Caco-2 (cell line): ENCODE results near the gene HDAC11. TPM values are rescaled to one million over a fixed set of nuclear protein-coding genes. Genes with fewer than 3 reads are reported as not detected.

ENCODE experiments used
- BruUV-seq: library from RNA; stranded (reverse); fragments of 400-500 nt; replicated peaks from 2 replicates; lab custom pipeline; 2021; lab: Mats Ljungman, UMichigan
- CTCF ChIA-PET: fragments of 300-600 bp; sonication (Branson Sonifier 250); formaldehyde crosslinking; loops from one replicate; lab custom pipeline; 2022; ENCODE audit warnings: antibody characterized with exemption; lab: Charles Lee
- POLR2A ChIA-PET: fragments of 300-600 bp; sonication (Branson Sonifier 250); formaldehyde crosslinking; loops from one replicate; lab custom pipeline; 2022; ENCODE audit warnings: antibody characterized with exemption; lab: Charles Lee
- DNase-seq, 2 experiments: peaks; one replicate each; pipeline versions ENCODE4 v3.0.0 to v3.0.0-alpha.2; 2020 to 2022
- H3K27me3 ChIP-seq: replicated peaks from 2 replicates; pipeline ENCODE4 v1.6.0; 2011; ENCODE audit warnings: low read length; ENCODE audit not compliant: control insufficient read depth, insufficient read depth
- H3K36me3 ChIP-seq: 2 replicates; pipeline ENCODE4 v1.5.1; 2011; ENCODE audit warnings: low read length; ENCODE audit not compliant: control insufficient read depth, insufficient read depth
- H3K4me1 ChIP-seq: fragments of 250-450 bp; sonication (Bioruptor Pico); 2 replicates; pipeline ENCODE4 v1.5.1; 2020; ENCODE audit warnings: mild to moderate bottlenecking
- H3K4me3 ChIP-seq: 2 replicates; pipeline ENCODE4 v1.5.1; 2011; ENCODE audit warnings: low read depth, mild to moderate bottlenecking, control low read depth, low read length
- H3K9me3 ChIP-seq: fragments of 250-450 bp; sonication (Bioruptor Pico); 2 replicates; pipeline ENCODE4 v1.5.1; 2020; ENCODE audit warnings: mild to moderate bottlenecking, moderate library complexity
- H3K27ac Mint-ChIP-seq: one replicate; pipeline ENCODE4 v1.8.0; 2022; ENCODE audit warnings: mixed read lengths; ENCODE audit not compliant: unreplicated experiment
- H3K27me3 Mint-ChIP-seq: one replicate; pipeline ENCODE4 v1.8.0; 2022; ENCODE audit warnings: mixed read lengths; ENCODE audit not compliant: insufficient read depth, unreplicated experiment
- H3K36me3 Mint-ChIP-seq: one replicate; pipeline ENCODE4 v1.8.0; 2022; ENCODE audit warnings: mild to moderate bottlenecking, mixed read lengths; ENCODE audit not compliant: insufficient read depth, unreplicated experiment
- H3K4me1 Mint-ChIP-seq: one replicate; pipeline ENCODE4 v1.8.0; 2022; ENCODE audit warnings: low read depth, mixed read lengths; ENCODE audit not compliant: unreplicated experiment
- H3K4me3 Mint-ChIP-seq: one replicate; pipeline ENCODE4 v1.8.0; 2022; ENCODE audit warnings: mild to moderate bottlenecking, moderate library complexity, mixed read lengths; ENCODE audit not compliant: unreplicated experiment
- H3K9me3 Mint-ChIP-seq: one replicate; pipeline ENCODE4 v1.8.0; 2022; ENCODE audit warnings: mixed read lengths; ENCODE audit not compliant: unreplicated experiment
- intact Hi-C: fragments of 100-400 bp; cut with micrococcal nuclease; formaldehyde crosslinking; loops from one replicate; pipeline ENCODE4 v1.10.0; 2022; ENCODE audit not compliant: unreplicated experiment
- total RNA-seq: library from RNA; stranded (reverse); gene quantifications from 2 replicates; pipeline ENCODE4 v1.2.3, GENCODE V29; 2022
- TF ChIP-seq, protein P1 (sequence below), 2 experiments: fragments of 200-600 bp in 1 of 2; IDR thresholded peaks; 1 replicate in 1 of 2; 2 replicates in 1 of 2; pipeline versions ENCODE4 v1.5.1 to v1.8.0; 2011 to 2022; ENCODE audit warnings: antibody characterized with exemption in 1 of 2, control low read depth in 1 of 2, inconsistent platforms in 1 of 2, low read depth in 1 of 2, low read length in 1 of 2, mild to moderate bottlenecking in 1 of 2, moderate library complexity in 1 of 2; ENCODE audit not compliant: insufficient read depth in 1 of 2, severe bottlenecking in 1 of 2, unreplicated experiment in 1 of 2

HDAC11 gene
- total RNA-seq, 1 experiment from 2014 or later, result 10.9 TPM

DNA sequence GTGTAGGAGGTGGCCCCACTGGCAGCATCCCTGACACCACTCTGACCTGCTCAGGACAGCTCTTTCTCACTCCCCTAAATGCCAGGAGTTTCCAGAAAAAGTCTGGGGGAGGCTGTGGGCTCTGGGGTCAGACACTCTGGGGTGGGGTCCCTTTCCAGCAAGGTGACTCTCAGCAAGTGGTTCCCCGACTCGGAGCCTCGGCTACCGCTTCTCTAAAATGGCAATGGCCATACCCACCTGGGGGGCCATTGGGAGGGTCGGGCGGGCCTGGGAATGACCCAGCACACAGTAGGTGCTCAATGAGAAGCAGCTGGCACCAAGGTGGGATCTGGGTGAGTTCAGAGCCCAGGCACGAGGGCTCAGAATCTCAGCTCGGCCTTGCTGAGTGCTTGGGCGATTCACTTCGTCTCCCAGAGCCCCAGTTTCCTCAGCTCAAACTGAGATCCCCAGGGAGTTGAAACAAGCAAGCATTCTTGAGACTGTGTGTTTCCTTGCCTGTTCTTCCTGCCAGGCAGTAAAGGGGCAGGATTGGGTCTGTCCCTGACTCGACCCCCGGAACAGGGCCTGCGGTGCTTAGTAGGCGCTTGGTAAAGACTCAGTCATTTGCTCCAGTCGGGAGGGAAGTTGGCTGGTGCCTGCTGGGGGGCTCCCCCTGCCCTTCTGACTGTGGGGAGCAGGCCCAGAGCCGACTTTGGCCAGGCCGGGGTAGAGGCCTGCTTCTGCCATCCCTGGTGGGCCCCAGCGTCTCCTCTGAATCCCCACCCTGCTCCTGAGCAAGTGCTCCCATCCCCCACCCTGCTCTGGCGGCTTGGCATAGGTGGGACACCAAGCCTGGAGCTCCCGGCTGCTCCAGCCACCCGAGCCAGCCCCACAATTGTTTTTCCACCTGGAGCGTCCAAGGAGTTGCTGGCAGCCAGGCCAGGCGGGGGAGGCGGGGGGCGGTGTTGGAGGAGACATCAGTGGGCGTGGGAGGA is 36.0 kb downstream of the HDAC11 start:
- CTCF ChIA-PET, result interaction anchor here (0.6 kb wide), 1 partner anchor 133 kb away, joined by 3 read pairs; no protein-coding TSS in a partner anchor
- Mint-ChIP-seq H3K9me3 (no peaks in the 10 kb centered on the region), H3K27ac (no peak overlapping the region), H3K4me3 (no peak overlapping the region), H3K4me1 (no peaks in the 10 kb centered on the region), H3K36me3 (no peaks in the 10 kb centered on the region), H3K27me3 (no peaks in the 10 kb centered on the region)
- TF ChIP-seq, protein P1, sequence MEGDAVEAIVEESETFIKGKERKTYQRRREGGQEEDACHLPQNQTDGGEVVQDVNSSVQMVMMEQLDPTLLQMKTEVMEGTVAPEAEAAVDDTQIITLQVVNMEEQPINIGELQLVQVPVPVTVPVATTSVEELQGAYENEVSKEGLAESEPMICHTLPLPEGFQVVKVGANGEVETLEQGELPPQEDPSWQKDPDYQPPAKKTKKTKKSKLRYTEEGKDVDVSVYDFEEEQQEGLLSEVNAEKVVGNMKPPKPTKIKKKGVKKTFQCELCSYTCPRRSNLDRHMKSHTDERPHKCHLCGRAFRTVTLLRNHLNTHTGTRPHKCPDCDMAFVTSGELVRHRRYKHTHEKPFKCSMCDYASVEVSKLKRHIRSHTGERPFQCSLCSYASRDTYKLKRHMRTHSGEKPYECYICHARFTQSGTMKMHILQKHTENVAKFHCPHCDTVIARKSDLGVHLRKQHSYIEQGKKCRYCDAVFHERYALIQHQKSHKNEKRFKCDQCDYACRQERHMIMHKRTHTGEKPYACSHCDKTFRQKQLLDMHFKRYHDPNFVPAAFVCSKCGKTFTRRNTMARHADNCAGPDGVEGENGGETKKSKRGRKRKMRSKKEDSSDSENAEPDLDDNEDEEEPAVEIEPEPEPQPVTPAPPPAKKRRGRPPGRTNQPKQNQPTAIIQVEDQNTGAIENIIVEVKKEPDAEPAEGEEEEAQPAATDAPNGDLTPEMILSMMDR (IDR thresholded peaks at IDR 0.05; ENCODE audit: insufficient read depth in 1 of 2, low read depth in 1 of 2, low read length in 1 of 2, severe bottlenecking in 1 of 2, unreplicated experiment in 1 of 2), result no peak
- no peak overlapping the region for H3K4me3 ChIP-seq
- peaks cover 8% of the 10 kb centered on the region; the same call in 1 of the 2 replicates for H3K4me1 ChIP-seq
- intact Hi-C loops, result no loop called here
- H3K36me3 ChIP-seq, result no peaks in the 10 kb centered on the region
- no peak for DNase-seq
- H3K9me3 ChIP-seq, result no peaks in the 10 kb centered on the region
- BruUV-seq, result no TSS peak
- POLR2A ChIA-PET, result no interaction called here
- no peaks in the 10 kb centered on the region for H3K27me3 ChIP-seq

GRCh38 chr3:13516760-13517135 is 36.6 kb downstream of the HDAC11 start:
- H3K4me3 Mint-ChIP-seq, result no peak overlapping the region
- H3K27ac Mint-ChIP-seq, result no peak overlapping the region
- CTCF ChIA-PET, result no interaction called here
- H3K27me3 Mint-ChIP-seq, result no peaks in the 10 kb centered on the region
- POLR2A ChIA-PET, result no interaction called here
- H3K4me1 Mint-ChIP-seq, result no peaks in the 10 kb centered on the region
- no peak overlapping the region for H3K4me3 ChIP-seq
- H3K4me1 ChIP-seq, result peaks cover 8% of the 10 kb centered on the region; the same call in 1 of the 2 replicates
- DNase-seq, result no peak
- peaks cover 1% of the 10 kb centered on the region for H3K9me3 Mint-ChIP-seq
- intact Hi-C loops, result no loop called here
- H3K27me3 ChIP-seq, result no peaks in the 10 kb centered on the region
- H3K36me3 Mint-ChIP-seq, result no peaks in the 10 kb centered on the region
- TF ChIP-seq, protein P1 (IDR thresholded peaks at IDR 0.05; ENCODE audit: insufficient read depth in 1 of 2, low read depth in 1 of 2, low read length in 1 of 2, severe bottlenecking in 1 of 2, unreplicated experiment in 1 of 2), result no peak
- no TSS peak for BruUV-seq
- no peaks in the 10 kb centered on the region for H3K36me3 ChIP-seq
- H3K9me3 ChIP-seq, result no peaks in the 10 kb centered on the region

DNA sequence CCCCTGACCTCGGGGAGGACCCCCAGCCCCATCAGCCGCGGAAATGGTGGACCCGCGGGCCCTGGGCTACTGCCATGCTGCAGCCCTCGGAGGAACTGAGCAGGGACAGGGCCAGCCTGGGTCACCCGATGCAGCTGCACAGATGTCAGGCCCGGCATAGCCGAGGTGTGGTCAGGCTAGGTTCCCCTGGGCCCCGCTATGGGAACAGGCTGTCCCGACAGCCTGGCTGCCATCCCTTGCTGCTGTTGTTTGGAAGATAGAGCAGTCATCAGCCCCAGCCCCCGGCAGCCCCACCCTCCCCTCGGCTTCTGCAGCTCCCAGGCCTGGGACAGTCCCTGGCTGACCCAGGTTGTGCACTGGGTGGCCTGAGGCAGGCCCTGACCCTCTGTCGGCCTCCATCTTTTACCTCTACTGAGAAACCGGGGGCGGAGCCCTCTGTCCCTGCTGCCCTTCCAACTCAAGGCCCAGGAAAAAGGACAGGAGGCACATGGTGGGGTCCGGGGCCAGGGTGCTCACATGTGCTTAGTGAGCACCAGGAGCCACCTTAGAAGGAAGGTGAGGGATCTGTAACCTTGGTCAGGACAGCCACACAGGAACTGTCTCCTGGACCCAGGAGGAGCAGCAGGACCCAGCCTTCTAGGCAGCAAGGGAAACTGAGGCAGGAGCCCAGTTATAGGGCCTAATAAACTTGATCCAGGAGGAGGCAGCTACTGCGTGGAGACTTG is 37.3 kb downstream of the HDAC11 start:
- ChIA-PET POLR2A (no interaction called here), CTCF (no interaction called here)
- DNase-seq, result no peak
- TF ChIP-seq, protein P1 (IDR thresholded peaks at IDR 0.05; ENCODE audit: insufficient read depth in 1 of 2, low read depth in 1 of 2, low read length in 1 of 2, severe bottlenecking in 1 of 2, unreplicated experiment in 1 of 2), result no peak
- no peaks in the 10 kb centered on the region for H3K27me3 Mint-ChIP-seq
- Histone ChIP-seq H3K27me3 (no peaks in the 10 kb centered on the region), H3K36me3 (no peaks in the 10 kb centered on the region), H3K9me3 (no peaks in the 10 kb centered on the region), H3K4me3 (no peak overlapping the region), H3K4me1 (peaks cover 8% of the 10 kb centered on the region; the same call in 1 of the 2 replicates)
- H3K4me3 Mint-ChIP-seq, result no peak overlapping the region
- no TSS peak for BruUV-seq
- H3K9me3 Mint-ChIP-seq, result peaks cover 8% of the 10 kb centered on the region
- H3K27ac Mint-ChIP-seq, result no peak overlapping the region
- H3K4me1 Mint-ChIP-seq, result no peaks in the 10 kb centered on the region
- intact Hi-C loops, result no loop called here
- H3K36me3 Mint-ChIP-seq, result no peaks in the 10 kb centered on the region
